Activated gamma-delta T cell (primary cell): Measurements from ENCODE around the gene AHRR.
"Not testable (repeated sequence)": the region's sequence is repeated elsewhere in the genome, so short reads cannot be mapped to it uniquely, and the experiment has no call there.

Experiments used
- DNase-seq: peaks from one replicate; lab custom pipeline; 2025; lab: John Stamatoyannopoulos, UW

AHRR gene

DNA sequence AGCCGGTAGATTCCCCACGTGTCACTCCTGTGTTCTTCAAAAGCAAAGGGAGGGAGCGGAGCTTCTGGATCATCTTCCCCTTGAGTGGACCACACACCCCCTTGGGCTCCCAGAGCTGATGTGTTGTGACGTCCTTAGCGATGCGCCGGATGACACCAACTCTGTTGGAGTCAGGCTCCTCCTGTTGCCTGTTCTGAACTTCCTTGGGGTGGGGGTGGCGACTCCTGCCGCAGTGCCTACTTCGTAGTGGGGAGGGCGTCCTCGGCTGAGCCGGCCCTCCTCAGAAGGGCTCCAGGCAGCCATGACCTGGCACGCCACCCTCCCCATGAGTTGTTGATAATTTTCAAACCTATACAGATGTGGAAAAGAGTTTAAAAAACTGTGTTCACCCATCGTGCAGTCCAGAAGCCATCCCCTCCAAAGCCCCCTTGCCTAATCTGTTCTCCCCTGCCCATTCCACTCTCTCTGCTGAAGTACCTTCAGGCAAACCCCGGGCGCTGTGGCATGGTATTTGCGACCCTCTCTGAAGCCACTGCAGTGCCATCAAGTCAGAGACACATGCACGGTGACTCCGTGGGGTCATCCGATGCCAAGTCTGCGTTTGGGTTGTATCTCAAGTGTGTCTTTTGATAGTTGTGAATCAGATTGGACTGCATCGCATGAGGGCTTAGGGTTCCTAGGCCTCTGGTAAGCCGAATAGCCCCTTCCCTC, 138.2 kb downstream of the AHRR start:
- DNase-seq, result no peak

DNA sequence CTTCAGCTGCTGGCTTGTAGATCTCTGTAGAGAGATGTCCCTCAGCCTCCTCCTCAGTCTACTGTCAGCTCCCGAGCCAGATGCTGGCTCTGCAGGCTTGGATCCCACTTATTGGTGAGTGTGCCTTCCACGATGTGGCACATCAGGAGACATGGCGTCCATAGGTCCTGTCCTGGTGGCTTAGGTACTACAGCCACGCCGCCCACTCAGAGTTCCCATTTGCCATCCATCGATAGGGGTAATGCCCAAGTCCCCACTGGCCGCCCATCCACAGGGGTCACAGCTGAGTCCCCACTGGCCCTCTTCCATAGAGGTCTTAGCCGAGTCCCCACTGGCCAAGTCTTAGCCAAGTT, 138.7 kb downstream of the AHRR start:
- no peak for DNase-seq

DNA sequence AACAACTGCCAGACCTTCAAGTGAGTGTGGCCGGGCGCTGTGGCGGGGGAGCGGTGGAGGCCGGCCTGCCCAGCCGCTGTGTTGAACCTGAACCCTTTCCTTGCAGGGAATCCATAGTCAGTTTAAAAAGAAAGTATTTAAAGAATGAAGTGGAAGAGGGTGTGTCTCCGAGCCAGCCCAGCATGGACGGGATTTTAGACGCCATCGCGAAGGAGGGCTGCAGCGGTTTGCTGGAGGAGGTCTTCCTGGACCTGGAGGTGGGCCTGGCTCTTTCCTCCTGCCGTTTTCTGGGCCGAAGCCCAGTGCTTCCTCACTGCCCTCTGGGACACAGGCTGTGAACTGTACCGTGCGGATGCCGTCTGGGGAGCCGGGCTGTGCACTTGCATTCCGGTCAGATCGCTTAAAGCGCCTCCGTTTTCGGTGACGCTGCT, 140.6 kb downstream of the AHRR start:
- no peak for DNase-seq

DNA sequence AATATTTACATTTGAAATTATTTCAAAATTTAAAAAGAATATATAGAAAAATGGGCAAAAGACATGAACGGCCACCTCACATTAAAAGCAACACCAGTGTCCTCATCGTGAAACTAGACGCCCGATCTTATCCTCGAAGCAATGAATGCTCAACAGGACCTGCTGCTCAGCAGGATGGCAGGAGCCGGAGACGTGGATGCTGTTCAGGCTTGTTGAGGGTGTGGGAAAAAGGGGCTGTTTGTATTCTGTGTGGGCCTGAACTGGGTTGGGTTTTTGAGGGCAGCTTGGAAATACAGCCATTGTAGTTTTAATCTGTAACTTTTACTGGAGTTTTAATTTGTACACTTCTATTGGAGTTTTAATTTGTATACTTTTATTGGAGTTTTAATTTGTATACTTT, 141.8 kb downstream of the AHRR start:
- DNase-seq, result no peak

DNA sequence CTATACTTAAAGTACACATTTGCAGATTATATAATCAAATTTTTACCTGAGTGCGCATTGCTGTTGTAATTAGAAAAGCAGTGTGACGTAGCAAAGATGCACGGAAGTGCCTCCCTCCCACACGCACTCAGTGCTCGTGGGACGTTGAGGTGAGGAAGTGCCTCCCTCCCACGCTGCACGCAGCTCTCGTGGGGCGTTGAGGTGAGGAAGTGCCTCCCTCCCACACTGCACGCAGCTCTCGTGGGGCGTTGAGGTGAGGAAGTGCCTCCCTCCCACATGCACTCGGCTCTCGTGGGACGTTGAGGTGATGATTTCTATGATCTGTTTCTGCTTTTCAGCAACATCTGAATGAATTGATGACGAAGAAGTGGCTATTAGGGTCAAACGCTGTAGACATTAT, 142.4 kb downstream of the AHRR start:
- DNase-seq, result peak; percentile 19

DNA sequence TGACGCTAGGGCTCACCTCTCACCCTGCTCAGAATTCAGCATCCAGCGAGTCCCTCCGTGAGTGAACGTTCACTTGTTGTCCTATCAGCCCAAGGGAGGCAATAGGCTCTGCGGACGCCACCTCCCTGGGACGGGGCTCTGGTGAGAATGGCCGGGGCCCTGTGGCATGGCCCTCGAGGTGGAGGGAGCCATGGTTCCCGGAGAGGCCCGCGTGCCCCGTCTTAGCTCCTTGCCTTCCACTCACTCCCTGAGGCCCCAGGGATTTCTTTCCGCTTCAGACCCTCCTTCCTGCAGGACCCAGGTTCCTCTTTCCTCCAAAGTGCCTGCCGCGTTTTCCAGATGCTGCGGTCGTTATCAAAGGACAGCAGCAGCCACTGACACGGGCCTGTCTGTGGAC, 142.9 kb downstream of the AHRR start:
- DNase-seq, result no peak

DNA sequence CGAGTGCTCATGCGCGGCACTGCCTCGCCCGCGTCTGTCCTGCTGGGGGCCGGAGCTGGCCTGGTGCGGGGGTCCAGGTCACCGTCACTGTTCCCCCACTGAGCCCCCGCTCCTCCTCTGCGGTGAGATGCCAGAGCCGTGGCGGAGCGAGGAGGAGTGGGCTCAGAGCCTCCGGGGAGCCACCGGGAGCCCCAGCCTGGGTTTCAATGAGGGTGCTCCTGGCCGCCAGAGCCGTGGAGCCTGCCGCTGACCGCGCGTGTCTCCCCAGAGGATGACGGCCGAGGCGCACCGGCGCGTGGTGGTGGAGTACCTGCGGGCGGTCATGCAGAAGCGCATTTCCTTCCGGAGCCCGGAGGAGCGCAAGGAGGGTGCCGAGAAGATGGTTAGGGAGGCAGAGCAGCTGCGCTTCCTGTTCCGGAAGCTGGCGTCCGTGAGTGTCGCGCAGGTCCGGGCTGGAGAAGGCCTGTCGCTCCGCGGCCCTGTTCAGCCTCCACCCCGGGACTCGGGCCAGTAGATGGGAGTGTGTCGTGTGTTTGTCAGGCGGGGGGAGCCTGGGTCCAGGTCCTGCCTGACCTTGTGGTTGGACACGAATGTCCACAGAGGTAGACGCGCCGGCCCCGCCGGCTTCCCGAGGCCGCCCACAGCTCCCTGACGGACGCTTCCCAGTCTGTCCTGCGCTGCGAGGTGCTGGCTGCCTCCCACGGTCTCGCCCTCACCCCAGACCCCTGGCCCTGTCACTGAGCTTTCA, 143.5 kb downstream of the AHRR start:
- DNase-seq, result peak; percentile 16

DNA sequence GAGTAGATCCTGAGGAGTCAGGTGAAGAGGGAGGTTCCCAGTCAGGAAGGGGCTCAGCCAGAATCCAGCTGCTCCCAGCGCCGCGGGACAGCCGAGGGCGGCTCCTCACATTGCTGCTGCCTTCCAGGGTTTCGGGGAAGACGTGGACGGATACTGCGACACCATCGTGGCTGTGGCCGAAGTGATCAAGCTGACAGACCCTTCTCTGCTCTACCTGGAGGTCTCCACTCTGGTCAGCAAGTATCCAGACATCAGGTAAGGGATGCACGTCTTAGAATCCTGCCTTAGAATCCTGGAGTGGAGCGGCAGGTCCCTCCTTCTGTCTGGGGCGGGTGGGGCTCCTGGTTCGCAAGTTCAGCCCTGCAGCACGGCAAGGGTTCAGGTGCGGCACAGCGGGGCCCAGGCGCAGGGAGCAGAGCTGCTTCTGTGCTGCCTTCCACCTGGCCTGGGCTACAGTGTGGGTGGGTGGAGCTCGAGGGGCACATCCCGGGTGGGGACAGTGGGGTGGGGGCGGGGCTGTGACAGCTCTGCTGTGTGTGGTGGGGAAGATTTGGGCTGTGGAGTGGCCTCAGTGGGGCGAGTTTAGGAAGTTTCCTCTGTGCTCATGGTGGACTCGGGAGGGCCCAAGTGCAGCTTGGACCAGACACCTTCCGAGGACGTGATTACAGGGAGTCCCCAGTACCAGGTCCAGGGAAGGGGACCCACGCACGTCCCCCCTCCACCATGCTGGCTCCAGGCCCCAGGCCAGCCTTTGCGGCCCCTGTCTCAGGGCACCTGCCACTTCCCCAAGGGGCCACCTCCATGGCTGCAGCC, 144.3 kb downstream of the AHRR start:
- DNase-seq, result no peak

DNA sequence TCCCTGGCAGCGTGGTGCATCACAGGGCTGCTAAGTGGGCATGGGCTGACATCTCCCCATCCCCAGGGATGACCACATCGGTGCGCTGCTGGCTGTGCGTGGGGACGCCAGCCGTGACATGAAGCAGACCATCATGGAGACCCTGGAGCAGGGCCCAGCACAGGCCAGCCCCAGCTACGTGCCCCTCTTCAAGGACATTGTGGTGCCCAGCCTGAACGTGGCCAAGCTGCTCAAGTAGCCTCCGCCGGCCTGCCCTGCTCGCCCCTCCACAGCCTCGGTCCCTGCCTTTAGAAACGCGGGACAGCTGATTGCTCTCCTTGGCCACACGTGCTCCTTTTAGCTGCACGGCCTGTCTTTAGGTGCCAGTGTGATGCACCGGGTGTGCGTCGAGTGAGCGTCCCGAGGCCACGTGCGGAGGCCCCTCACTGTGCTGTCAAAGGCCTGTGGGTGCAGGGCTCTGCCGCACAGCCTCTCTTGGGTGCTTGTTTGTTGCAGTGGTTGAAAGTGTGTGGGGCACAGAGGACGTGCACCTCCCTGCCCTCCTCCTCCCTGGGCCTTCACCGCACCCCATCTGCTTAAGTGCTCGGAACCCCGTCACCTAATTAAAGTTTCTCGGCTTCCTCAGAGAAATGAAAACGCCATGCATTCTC, 145.3 kb downstream of the AHRR start:
- DNase-seq, result no peak

DNA sequence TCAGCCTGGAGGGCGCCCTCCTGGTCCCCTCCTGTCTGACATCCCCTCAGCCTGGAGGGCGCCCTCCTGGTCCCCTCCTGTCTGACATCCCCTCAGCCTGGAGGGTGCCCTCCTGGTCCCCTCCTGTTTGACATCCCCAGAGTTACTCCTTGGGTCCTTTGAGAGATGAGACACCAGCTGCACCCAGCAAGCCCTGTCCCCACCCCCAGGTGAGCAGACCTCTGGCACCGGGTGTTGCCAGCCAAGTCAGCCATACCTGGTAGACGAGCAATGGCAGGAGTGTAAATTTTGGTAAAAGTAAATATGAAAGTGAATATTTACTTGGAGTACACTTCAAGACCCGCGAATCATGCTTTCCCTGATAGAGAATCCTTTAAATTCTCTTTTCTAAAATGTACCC, 146.9 kb downstream of the AHRR start:
- DNase-seq, result no peak

DNA sequence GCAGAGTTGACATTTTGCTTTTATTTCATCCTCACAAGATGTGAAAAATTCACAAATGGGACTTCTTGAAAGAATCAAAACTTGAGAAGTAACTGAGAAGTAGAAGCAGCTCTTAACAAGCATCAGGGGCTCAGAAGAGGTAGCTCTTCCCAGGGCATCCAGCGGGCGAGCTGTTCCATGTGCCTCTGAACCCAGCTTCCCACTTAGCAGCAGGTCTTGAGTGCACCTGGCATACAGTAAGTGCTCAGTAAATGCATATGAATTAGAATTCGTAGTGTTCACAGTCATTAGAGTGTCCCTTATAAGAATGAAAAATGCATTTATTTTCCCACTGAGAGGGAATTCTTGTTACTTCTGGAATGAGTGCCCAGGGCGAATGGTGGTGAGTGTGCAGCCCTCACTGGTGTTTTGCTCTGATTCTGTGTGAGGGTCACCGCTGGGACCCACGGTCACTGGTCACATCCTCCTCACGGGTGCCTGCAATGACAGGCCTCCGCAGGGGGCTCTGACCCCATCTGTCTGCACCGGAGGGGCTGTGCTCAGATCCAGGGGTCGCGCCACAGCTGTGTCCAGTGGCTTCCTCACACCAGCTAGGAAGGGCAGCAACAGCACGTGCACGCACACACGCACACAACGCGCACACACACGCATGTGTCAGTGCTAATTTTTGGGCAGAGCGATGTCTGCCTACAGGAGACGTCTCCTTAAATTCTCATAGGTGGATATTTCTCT, 148.4 kb downstream of the AHRR start:
- no peak for DNase-seq

DNA sequence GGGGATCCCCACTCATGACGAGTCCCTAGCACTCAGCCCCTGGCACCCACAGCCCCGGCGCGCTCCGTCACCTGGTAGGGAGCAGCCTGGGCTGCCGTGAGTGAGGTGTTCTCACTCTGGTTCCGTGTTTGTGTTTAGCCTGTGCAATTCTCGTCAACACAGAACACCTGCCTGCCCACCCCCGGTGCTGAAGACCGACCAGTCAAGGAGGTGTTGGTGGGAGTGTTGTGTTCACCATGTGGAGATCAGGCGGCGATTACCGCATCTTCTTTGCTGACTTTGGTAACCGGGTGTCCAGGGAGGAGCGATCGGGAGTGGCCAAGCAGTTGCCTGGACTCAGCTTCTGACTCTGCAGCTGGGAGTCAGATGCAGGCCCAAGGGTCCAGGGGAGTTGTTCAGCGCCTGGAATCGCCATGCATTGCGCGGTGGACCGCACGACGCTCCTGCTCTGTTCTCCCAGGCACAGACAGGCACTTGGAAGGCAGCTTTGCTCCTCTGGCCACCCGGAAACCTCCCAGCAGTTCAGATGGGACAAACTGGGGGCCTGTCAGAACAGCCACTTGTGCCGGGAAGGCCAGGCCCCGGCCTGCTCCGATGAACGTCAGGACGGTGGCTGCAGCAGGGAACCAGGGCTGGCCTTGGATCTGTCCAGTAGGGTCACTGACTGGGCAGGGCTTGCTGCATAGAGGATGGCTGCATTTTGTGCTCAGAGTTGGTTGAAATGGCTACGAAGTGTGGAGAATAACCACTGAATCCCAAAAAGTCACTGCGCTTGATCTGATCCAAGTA, 149.6 kb downstream of the AHRR start:
- no peak for DNase-seq

DNA sequence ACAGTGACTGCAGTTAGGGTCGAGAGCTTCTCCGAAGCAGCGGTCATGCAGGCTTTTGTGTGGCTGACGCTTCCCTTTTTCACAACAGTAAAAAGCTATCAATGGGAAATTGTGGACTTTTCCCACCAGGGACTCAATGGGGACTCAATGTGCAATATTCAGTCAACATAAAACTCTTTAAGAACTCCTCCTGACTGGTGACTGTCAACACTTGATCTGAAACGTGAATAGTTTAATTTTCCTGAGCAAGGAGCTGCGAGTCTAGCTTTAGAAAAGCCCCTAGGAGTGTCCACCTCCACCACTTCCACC, 150.2 kb downstream of the AHRR start:
- DNase-seq, result no peak

DNA sequence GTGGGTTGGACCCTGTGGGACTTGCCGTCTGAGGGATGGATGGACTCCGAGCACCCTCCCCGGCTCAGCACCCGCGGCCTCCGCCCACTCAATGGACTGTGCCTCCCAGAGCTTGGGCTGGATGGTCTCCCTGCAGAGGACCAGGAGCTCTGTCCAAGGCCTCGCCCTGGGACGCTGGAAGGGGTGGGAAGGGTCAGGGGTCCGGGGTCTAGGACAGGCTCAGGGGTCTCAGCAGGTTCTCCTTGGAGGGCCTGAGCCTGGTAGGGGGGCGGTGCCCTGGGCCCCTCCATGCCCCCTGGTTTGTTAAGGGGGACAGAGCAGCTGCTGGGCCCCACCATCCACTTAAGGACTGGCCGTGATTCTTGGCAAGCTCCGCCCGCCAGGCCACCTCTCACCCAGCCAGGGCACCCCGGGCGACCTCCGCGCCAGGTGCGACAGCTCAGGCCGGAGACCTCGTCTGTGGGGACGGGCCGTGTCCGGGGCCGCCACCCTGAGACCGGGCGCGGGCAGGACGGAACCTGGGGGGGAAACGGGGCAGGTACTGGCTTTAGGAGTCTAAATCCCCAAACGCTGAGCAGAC, 150.7 kb downstream of the AHRR start:
- DNase-seq, result no peak

DNA sequence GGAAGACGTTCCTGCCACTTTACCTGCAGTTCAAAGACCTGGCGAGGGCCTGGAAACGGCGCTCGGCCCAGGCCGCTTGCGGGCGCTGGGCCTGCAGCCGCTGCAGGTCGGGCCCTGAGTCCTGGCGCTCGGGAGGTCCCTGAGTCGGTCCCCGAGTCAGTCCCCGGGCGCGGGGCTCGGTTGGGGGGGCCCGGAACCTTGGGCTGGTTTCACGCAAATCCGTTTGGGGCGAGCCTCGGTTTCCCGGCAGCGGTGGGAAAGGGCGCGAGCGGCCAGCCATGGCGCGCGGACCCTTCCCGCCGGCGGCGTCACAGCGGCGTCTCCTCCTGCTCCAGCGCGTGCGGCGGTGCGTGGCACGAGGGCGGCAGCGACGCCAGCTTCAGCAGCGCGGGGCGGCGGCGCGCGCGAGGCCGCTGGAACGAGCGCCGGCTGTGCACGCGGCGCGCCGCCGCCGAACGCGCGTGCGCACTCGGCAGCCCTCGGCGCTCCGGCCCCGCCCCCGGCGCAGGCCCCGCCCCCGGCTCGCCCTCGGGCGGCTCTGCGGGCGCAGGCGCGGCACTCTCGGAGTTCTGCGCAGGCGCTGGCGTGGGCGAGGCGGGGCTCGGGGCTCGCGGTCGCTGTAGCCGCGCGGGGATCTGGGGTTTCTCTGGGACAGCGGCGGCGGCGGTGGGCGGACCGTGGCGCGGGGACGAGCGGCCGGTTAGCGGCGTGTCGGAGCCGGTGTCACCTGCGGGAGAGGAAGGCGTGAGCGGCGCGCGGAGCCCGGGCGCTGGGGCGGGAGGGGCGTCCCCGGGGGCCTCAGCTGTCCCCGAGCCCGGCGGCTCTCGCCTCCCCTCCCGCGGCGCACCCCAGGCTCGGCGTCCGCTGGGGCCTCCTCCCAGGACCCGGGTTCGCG, 151.4 kb downstream of the AHRR start:
- DNase-seq, result peak; percentile 85

DNA sequence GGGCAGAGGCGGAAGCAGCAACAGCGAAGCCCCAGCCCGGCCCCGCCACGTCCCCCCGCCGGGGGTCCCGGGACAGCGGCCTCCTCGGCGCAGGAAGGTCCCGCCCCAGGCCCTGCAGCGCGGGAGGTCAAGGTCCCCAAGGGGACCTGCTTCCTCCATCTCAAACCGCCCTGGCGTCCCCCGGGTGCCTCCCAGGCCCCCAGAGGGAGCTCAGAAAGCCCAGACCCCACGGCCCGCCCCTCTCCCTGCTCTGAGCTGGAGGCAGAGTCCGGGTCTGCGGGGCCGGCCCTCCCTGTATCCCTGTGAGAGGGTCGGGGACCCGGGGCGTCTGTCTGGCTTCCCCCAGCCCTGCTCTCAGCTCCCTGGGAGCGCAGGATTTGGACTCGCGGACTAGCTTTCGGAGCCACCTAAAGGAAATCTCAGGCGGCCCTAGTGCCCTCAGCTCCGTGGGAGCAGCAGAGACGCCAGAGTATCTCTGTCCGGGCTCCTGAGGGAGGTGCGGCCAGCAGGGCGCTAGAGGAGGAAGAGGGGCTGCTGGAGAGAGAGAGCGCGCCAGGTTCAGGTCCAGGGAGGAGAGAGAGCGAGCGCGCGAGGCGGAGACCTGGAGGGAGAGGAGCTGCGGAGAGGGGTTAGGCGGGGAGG, 152.2 kb downstream of the AHRR start:
- DNase-seq, result peak; percentile 33

DNA sequence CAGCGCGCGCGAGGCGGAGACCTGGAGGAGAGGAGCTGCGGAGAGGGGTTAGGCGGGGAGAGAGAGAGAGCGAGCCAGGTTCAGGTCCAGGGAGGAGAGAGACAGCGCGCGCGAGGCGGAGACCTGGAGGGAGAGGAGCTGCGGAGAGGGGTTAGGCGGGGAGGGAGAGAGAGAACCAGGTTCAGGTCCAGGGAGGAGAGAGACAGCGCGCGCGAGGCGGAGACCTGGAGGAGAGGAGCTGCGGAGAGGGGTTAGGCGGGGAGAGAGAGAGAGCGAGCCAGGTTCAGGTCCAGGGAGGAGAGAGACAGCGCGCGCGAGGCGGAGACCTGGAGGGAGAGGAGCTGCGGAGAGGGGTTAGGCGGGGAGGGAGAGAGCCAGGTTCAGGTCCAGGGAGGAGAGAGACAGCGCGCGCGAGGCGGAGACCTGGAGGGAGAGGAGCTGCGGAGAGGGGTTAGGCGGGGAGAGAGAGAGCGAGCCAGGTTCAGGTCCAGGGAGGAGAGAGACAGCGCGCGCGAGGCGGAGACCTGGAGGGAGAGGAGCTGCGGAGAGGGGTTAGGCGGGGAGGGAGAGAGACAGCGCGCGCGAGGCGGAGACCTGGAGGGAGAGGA, 152.8 kb downstream of the AHRR start:
- not testable (repeated sequence) for DNase-seq

DNA sequence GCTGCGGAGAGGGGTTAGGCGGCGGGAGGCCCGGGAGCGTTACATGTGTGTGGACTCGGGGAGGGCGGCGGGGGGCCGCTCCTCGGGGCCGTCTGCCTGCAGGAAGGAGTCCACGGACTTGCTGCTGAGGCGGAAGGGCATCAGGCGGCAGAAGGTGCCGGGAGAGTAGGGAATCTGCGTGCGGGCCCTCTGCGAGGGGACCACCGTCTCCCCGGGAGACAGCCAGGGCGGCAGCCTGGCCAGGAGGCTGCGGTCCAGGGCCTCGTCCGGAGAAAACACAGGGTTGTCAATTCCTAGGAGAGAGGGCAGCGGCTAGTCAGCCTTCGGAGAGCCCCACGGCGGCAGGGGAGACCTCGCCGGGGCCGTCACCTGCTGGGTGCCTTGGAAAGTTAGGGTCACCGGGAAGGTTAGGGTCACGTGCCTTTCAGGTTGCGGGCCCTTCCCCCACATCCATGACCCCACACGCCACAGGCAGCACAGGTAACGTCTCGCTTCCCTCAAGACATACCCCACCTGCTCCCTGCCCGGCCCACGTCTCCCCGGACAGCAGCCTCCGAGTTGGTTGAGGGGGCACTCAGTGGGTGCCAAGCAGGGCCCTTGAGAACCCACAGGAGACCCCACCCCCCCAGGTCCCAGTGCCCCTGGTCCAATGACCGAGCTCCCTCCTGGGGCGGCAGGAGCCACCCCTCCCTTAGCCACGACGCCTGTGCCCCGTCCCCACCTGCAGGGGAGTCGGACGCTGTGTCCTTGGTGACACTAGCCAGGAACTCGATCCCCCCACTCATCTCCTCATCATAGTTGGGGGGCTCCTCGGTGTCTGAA, 153.5 kb downstream of the AHRR start:
- DNase-seq, result peak; percentile 22
